ENCODE measurements around the gene FUT1. TPM values are rescaled to one million over a fixed set of nuclear protein-coding genes. Genes with fewer than 3 reads are reported as not detected.

The FUT1 gene
- total and polyA plus RNA-seq, 2 of the 8 experiments (the other 6 are each of a cell fraction or from before 2014, with no cell fraction given), result 7.4 to 12.9 TPM

- Histone ChIP-seq H3K27me3 (replicated peaks in 1 of 4; ENCODE audit: control insufficient read depth in 3 of 4, extremely low read depth in 1 of 4, insufficient read depth in 3 of 4, low read length in 3 of 4) (no peaks in the 10 kb centered on the region), H4K91ac (replicated peaks; ENCODE audit: insufficient read length, low read length) (peak overlapping the region; percentile 52), H3K56ac (replicated peaks; ENCODE audit: insufficient read length, low read depth, low read length) (no peak overlapping the region), H4K20me1 (replicated peaks in 1 of 2; ENCODE audit: control insufficient read depth in 1 of 2, insufficient read depth in 2 of 2, low read length in 2 of 2) (no peaks in the 10 kb centered on the region), H4K5ac (ENCODE audit: insufficient read length, low read depth, low read length) (peak overlapping the region; percentile 27), H3K9me3 (ENCODE audit: insufficient read depth in 2 of 2, low read depth in 1 of 2, low read length in 1 of 2) (no peaks in the 10 kb centered on the region), H3K4ac (replicated peaks; ENCODE audit: insufficient read length, low read depth, low read length) (no peak overlapping the region), H3K23me2 (ENCODE audit: low read depth, low read length) (peaks cover 11% of the 10 kb centered on the region), H3K9ac (replicated peaks in 1 of 4; ENCODE audit: extremely low read depth in 1 of 4, low read depth in 3 of 4, low read length in 3 of 4) (no peak overlapping the region; a peak in 1 of 7 replicates), H3K36me3 (ENCODE audit: control insufficient read depth in 2 of 4, insufficient read depth in 4 of 4, low read length in 3 of 4) (peaks cover 0 to under 1% (median 0%) of the 10 kb centered on the region in 4 experiments; a peak in 1 of 8 replicates), H2BK120ac (replicated peaks; ENCODE audit: low read depth, low read length) (no peak overlapping the region), H3K79me1 (ENCODE audit: low read depth, low read length) (peaks cover 3% of the 10 kb centered on the region; the same call in 1 of the 2 replicates), H3K4me1 (replicated peaks in 1 of 4; ENCODE audit: control insufficient read depth in 3 of 4, insufficient read depth in 4 of 4, low read length in 3 of 4) (peaks cover 3 to 23% (median 16%) of the 10 kb centered on the region in 4 experiments), H2BK20ac (ENCODE audit: low read length) (0 out of 2 replicates have a peak overlapping the region, but pooled peaks have one; percentile 80), H2AFZ (ENCODE audit: low read length) (no peak overlapping the region), H3K4me2 (ENCODE audit: insufficient read depth in 1 of 2, low read depth in 2 of 2, low read length in 2 of 2) (peak overlapping the region in 1 of 2 experiments; percentile 98; a peak in 2 of 4 replicates), H2BK12ac (ENCODE audit: low read depth, low read length) (peak overlapping the region; percentile 94), H2AK5ac (ENCODE audit: low read depth, low read length) (peak overlapping the region; percentile 68), H4K8ac (ENCODE audit: extremely low read depth, insufficient read depth, low read length) (0 out of 2 replicates have a peak overlapping the region, but pooled peaks have one; percentile 3), H3K27ac (ENCODE audit: low read depth, low read length) (no peak overlapping the region; the same call in 1 of the 2 replicates), H2BK5ac (ENCODE audit: low read depth, low read length) (peak overlapping the region; percentile 93; the same call in 1 of the 2 replicates), H3K4me3 (ENCODE audit: extremely low read depth in 1 of 4, insufficient read depth in 2 of 4, low read depth in 3 of 4, low read length in 4 of 4) (no peak overlapping the region; a peak in 1 of 8 replicates), H3K23ac (ENCODE audit: insufficient read length) (no peak overlapping the region), H3K14ac (ENCODE audit: insufficient read length) (no peak overlapping the region), H3K79me2 (ENCODE audit: control insufficient read depth in 1 of 2, insufficient read depth in 2 of 2, low read length in 2 of 2) (peaks cover 0 to 9% of the 10 kb centered on the region in 2 experiments; a peak in 2 of 4 replicates), H2BK15ac (ENCODE audit: low read length) (peak overlapping the region; percentile 88; the same call in 1 of the 2 replicates), H3K18ac (ENCODE audit: extremely low read depth, low read length) (peak overlapping the region; percentile 93; the same call in 1 of the 2 replicates)
- whole genome bisulfite sequencing, 2 experiments (ENCODE audit: extremely low coverage in 1 of 2, insufficient coverage in 1 of 2, insufficient read length in 1 of 2, insufficient replicate concordance in 2 of 2, low coverage in 1 of 2, low lambda C conversion rate in 2 of 2, missing lambda C conversion rate in 1 of 2), result 91% methylated on average over 10 of the region's 11 CpGs; no CpG with 5 or more reads in 1 of the 2 experiments
- FAIRE-seq (no peak), DNase-seq (ENCODE audit: low read depth in 1 of 2, low spot score in 2 of 2) (no peak)
- ChIA-PET CTCF (ENCODE audit: partially characterized antibody) (interaction anchor here (0.5 to 1.3 kb wide), 2 partner anchors 32 to 37 kb away, joined by 3 read pairs; no protein-coding TSS in a partner anchor), POLR2A (ENCODE audit: partially characterized antibody) (interaction anchor here (0.8 to 2.4 kb wide), 13 partner anchors 9 to 142 kb away, joined by 3 to 11 read pairs (median 4); no protein-coding TSS in a partner anchor)
- TF ChIP-seq ASH2L (IDR thresholded peaks at IDR 0.05; ENCODE audit: low read length) (no peak), RBBP5 (IDR thresholded peaks at IDR 0.05; ENCODE audit: borderline replicate concordance, low read depth, low read length) (no peak), CTBP2 (IDR thresholded peaks at IDR 0.05; ENCODE audit: borderline replicate concordance, insufficient read depth, insufficient read length, low read length) (no peak), TEAD4 (IDR thresholded peaks at IDR 0.05; ENCODE audit: low read depth, low read length) (no peak), KDM4A (IDR thresholded peaks at IDR 0.05; ENCODE audit: low read depth, low read length, severe bottlenecking) (peak; percentile 4), RAD21 (IDR thresholded peaks at IDR 0.05 in 1 of 2, conservative IDR thresholded peaks at IDR 0.05 in 1 of 2; ENCODE audit: low read depth in 2 of 2, low read length in 2 of 2) (peak in 1 of 2 experiments; percentile 17; a peak in 1 of 4 replicates), USF2 (IDR thresholded peaks at IDR 0.05; ENCODE audit: low read length) (no peak), SIN3A (conservative IDR thresholded peaks at IDR 0.05 in 1 of 2, IDR thresholded peaks at IDR 0.05 in 1 of 2; ENCODE audit: low read depth in 1 of 2, low read length in 2 of 2) (no peak), EZH2 (IDR thresholded peaks at IDR 0.05; ENCODE audit: low read depth, low read length, severe bottlenecking) (no peak), TAF7 (optimal IDR thresholded peaks at IDR 0.05; ENCODE audit: borderline replicate concordance, low read depth, low read length) (no peak)
Observed at GRCh38 chr19:48756212-48756611, 3.8 kb upstream of the FUT1 start.

Data from H1 (cell line).